Right lobe of liver (tissue), 6 donors: Measurements from ENCODE around the gene ATG2A. TPM values are rescaled to one million over a fixed set of nuclear protein-coding genes. Genes with fewer than 3 reads are reported as not detected.
A peak's percentile ranks its signal among the peaks of the same experiment; 100 is the strongest.

ENCODE experiments used
- ATAC-seq, 4 donors: fragments of 200-7000 bp; cut with Tn5 transposase; one replicate each; pipeline ENCODE4 v1.9.1; 2020; ENCODE audit warnings: mild to moderate bottlenecking in 4 of 4, moderate library complexity in 4 of 4
- DNase-seq, 3 donors: peaks; one replicate each; pipeline ENCODE4 v3.0.0-alpha.2; 2020
- H3K27ac ChIP-seq, 3 donors: fragments of 200-600 bp; one replicate each; pipeline ENCODE4 v1.8.0; 2022
- H3K27me3 ChIP-seq, 2 donors: fragments of 200-600 bp; one replicate each; pipeline ENCODE4 v1.8.0; 2022
- H3K36me3 ChIP-seq, 4 donors: fragments of 200-600 bp; sonication (generic) in 1 of 4; one replicate each; pipeline versions ENCODE4 v1.5.1 to v1.8.0; 2017 to 2022; ENCODE audit warnings: control low read depth in 1 of 4
- H3K4me1 ChIP-seq, 4 donors: fragments of 200-600 bp; sonication (generic) in 1 of 4; one replicate each; pipeline versions ENCODE4 v1.5.1 to v1.8.0; 2017 to 2022; ENCODE audit warnings: control low read depth in 1 of 4
- H3K4me3 ChIP-seq, 3 donors: fragments of 200-600 bp; one replicate each; pipeline ENCODE4 v1.8.0; 2022
- H3K9me3 ChIP-seq, 4 donors: fragments of 200-600 bp; sonication (generic) in 1 of 4; one replicate each; pipeline versions ENCODE4 v1.5.1 to v1.8.0; 2017 to 2022; ENCODE audit warnings: control low read depth in 1 of 4
- CTCF ChIP-seq, 4 donors: fragments of 200-600 bp in 3 of 4; fragments of 450-650 bp in 1 of 4; IDR thresholded peaks; one replicate each; pipeline versions ENCODE4 v1.5.1 to v1.8.0; 2016 to 2022; ENCODE audit warnings: antibody characterized with exemption in 4 of 4, mild to moderate bottlenecking in 2 of 4
- POLR2A ChIP-seq: fragments of 450-650 bp; IDR thresholded peaks from one replicate; pipeline ENCODE4 v1.6.1; 2017; ENCODE audit warnings: antibody characterized with exemption, mild to moderate bottlenecking
- WGBS: methylation state at CpG from one replicate; pipeline ENCODE4 v1.1.6; 2018; ENCODE audit warnings: low coverage, low lambda C conversion rate; ENCODE audit not compliant: insufficient coverage; ENCODE audit errors: missing lambda C conversion rate; 5-methylcytosine and 5-hydroxymethylcytosine counted together
- intact Hi-C, 2 donors: fragments of 100-400 bp; cut with DNase I; formaldehyde crosslinking; loops; one replicate each; pipeline versions ENCODE4 v1.11.2 to v1.14.1; 2022
- total RNA-seq, 6 experiments: library from RNA; depleted of rRNA in 2 of 6; stranded (reverse); fragments of >200 nt in 2 of 6; fragmentation: NEBNext Ultra II Directional in 3 of 6; extraction: Animal tissue kit (Norgen Biotek cat#: 25700) in 3 of 6; gene quantifications; one replicate each; pipeline versions ENCODE4 v1.1.0 to v1.2.4, GENCODE V29; 2016 to 2023
- donor health status: DM: no; HTN: yes; CAD: no.
- donor health status: DM: no; HTN: no; CAD: no.
- donor health status: DM: no; HTN: no; CAD: no.
- donor health status: DM: no; HTN: yes; CAD: no.
- donor health status: DM: no; HTN: yes; CAD: no.

ATG2A gene
- total RNA-seq, 6 experiments from 2014 or later = 26.4 to 42.9 (median 32.2) TPM

- H3K27ac ChIP-seq = no peak overlapping the region
- whole genome bisulfite sequencing = no CpG with 5 or more reads among the region's 13 CpGs
- H3K4me3 ChIP-seq = no peak overlapping the region
- intact Hi-C loops = no loop called here
- H3K9me3 ChIP-seq = no peaks in the 10 kb centered on the region
- H3K4me1 ChIP-seq = no peaks in the 10 kb centered on the region
- ATAC-seq (no peak), DNase-seq (peak in 1 of 3 donors; percentile 48)
- H3K36me3 ChIP-seq = peaks cover 0 to 82% (median 33%) of the 10 kb centered on the region in 4 donors
- no peaks in the 10 kb centered on the region for H3K27me3 ChIP-seq
- TF ChIP-seq CTCF (IDR thresholded peaks at IDR 0.05) (no peak), POLR2A (no peak)
Observed at GRCh38 chr11:64906314-64906635, 10.7 kb downstream of the ATG2A start.

- no peak for TF ChIP-seq POLR2A
- TF ChIP-seq CTCF (IDR thresholded peaks at IDR 0.05) = no peak
- WGBS = 73% methylated on average over 3 of the region's 25 CpGs
- Histone ChIP-seq H3K36me3 (peaks cover 0 to 82% (median 34%) of the 10 kb centered on the region in 4 donors), H3K4me3 (no peak overlapping the region), H3K9me3 (no peaks in the 10 kb centered on the region), H3K4me1 (no peaks in the 10 kb centered on the region), H3K27ac (no peak overlapping the region), H3K27me3 (no peaks in the 10 kb centered on the region)
- DNase-seq (peak in 1 of 3 donors; percentile 47), ATAC-seq (peak in 1 of 4 donors; percentile 30)
- intact Hi-C loops = no loop called here
Observed at GRCh38 chr11:64905516-64906313, 11.3 kb downstream of the ATG2A start.

- Histone ChIP-seq H3K4me1 (no peaks in the 10 kb centered on the region), H3K27me3 (no peaks in the 10 kb centered on the region), H3K9me3 (no peaks in the 10 kb centered on the region), H3K27ac (no peak overlapping the region), H3K36me3 (peaks cover 0 to 77% (median 30%) of the 10 kb centered on the region in 4 donors), H3K4me3 (no peak overlapping the region)
- ATAC-seq (no peak), DNase-seq (no peak)
- WGBS = no CpG with 5 or more reads among the region's 23 CpGs
- no peak for TF ChIP-seq CTCF (IDR thresholded peaks at IDR 0.05)
- TF ChIP-seq POLR2A = no peak
- intact Hi-C loops = no loop called here
Observed at GRCh38 chr11:64903291-64903833, 13.6 kb downstream of the ATG2A start.

- no CpG with 5 or more reads among the region's 30 CpGs for WGBS
- no peaks in the 10 kb centered on the region for H3K27me3 ChIP-seq
- H3K4me3 ChIP-seq = no peak overlapping the region
- intact Hi-C loops = no loop called here
- no peak overlapping the region for H3K27ac ChIP-seq
- no peak for DNase-seq
- H3K36me3 ChIP-seq = peaks cover 0 to 80% (median 30%) of the 10 kb centered on the region in 4 donors
- H3K9me3 ChIP-seq = no peaks in the 10 kb centered on the region
- ATAC-seq = no peak
- TF ChIP-seq POLR2A (no peak), CTCF (IDR thresholded peaks at IDR 0.05) (no peak)
- H3K4me1 ChIP-seq = no peaks in the 10 kb centered on the region
Observed at GRCh38 chr11:64902102-64902900, 14.7 kb downstream of the ATG2A start.
